ENCODE results near the gene HGFAC.

Gene HGFAC

GRCh38 chr4:3473996-3474765 is 32.4 kb downstream of the HGFAC start:
- DNase-seq (ENCODE audit: low spot score): no peak

- DNase-seq (ENCODE audit: low spot score): no peak
Measured at GRCh38 chr4:3475041-3475712, 33.4 kb downstream of the HGFAC start.

- DNase-seq (ENCODE audit: low spot score): no peak
Measured at GRCh38 chr4:3475713-3476260, 34.0 kb downstream of the HGFAC start.

- no peak for DNase-seq (ENCODE audit: low spot score)
Measured at GRCh38 chr4:3476341-3476747, 34.6 kb downstream of the HGFAC start.

- DNase-seq (ENCODE audit: low spot score): no peak
Measured at GRCh38 chr4:3476936-3477749, 35.4 kb downstream of the HGFAC start.

- DNase-seq (ENCODE audit: low spot score): no peak
Measured at GRCh38 chr4:3477750-3478430, 36.1 kb downstream of the HGFAC start.

GRCh38 chr4:3478446-3479357 is 36.9 kb downstream of the HGFAC start:
- DNase-seq (ENCODE audit: low spot score): no peak

GRCh38 chr4:3479358-3480101 is 37.8 kb downstream of the HGFAC start:
- DNase-seq (ENCODE audit: low spot score): no peak

GRCh38 chr4:3480528-3481112 is 38.9 kb downstream of the HGFAC start:
- DNase-seq (ENCODE audit: low spot score): peak; percentile 89

- no peak for DNase-seq (ENCODE audit: low spot score)
Measured at GRCh38 chr4:3481113-3481531, 39.4 kb downstream of the HGFAC start.

- DNase-seq (ENCODE audit: low spot score): no peak
Measured at GRCh38 chr4:3481783-3482393, 40.1 kb downstream of the HGFAC start.

GRCh38 chr4:3482707-3483106 is 40.9 kb downstream of the HGFAC start:
- no peak for DNase-seq (ENCODE audit: low spot score)

- DNase-seq (ENCODE audit: low spot score): no peak
Measured at GRCh38 chr4:3483471-3483921, 41.7 kb downstream of the HGFAC start.

- no peak for DNase-seq (ENCODE audit: low spot score)
Measured at GRCh38 chr4:3484057-3484973, 42.5 kb downstream of the HGFAC start.

- DNase-seq (ENCODE audit: low spot score): no peak
Measured at GRCh38 chr4:3485011-3485791, 43.4 kb downstream of the HGFAC start.

GRCh38 chr4:3485886-3486540 is 44.2 kb downstream of the HGFAC start:
- no peak for DNase-seq (ENCODE audit: low spot score)
